CMK (cell line): ENCODE measurements around the gene MRPS18A.

Source experiments
- DNase-seq: peaks from one replicate; pipeline ENCODE4 v3.0.0-alpha.2; 2010; ENCODE audit warnings: low read depth

The MRPS18A gene

GRCh38 chr6:43698584-43699349 is 11.2 kb upstream of the MRPS18A start:
- no peak for DNase-seq

- DNase-seq: no peak
These were observed 9.8 kb upstream of the MRPS18A start for GRCh38 chr6:43697421-43697820.

- no peak for DNase-seq
These were observed 8.3 kb upstream of the MRPS18A start for GRCh38 chr6:43695967-43696291.

- DNase-seq: no peak
These were observed 7.8 kb upstream of the MRPS18A start for GRCh38 chr6:43695215-43695966.

GRCh38 chr6:43689421-43689820 is 1.8 kb upstream of the MRPS18A start:
- no peak for DNase-seq

GRCh38 chr6:43687079-43687436 is 533 bp downstream of the MRPS18A start:
- DNase-seq: no peak

- DNase-seq: no peak
These were observed 3.7 kb downstream of the MRPS18A start for GRCh38 chr6:43683708-43684455.

- no peak for DNase-seq
These were observed 4.7 kb downstream of the MRPS18A start for GRCh38 chr6:43682724-43683429.

GRCh38 chr6:43681303-43681702 is 6.3 kb downstream of the MRPS18A start:
- no peak for DNase-seq

- no peak for DNase-seq
These were observed 7.0 kb downstream of the MRPS18A start for GRCh38 chr6:43680308-43681200.

- DNase-seq: no peak
These were observed 8.5 kb downstream of the MRPS18A start for GRCh38 chr6:43679057-43679456.

- DNase-seq: no peak
These were observed 9.2 kb downstream of the MRPS18A start for GRCh38 chr6:43678341-43678740.

GRCh38 chr6:43677759-43678158 is 9.8 kb downstream of the MRPS18A start:
- DNase-seq: no peak

- no peak for DNase-seq
These were observed 10.5 kb downstream of the MRPS18A start for GRCh38 chr6:43676962-43677606.

GRCh38 chr6:43674921-43675320 is 12.7 kb downstream of the MRPS18A start:
- DNase-seq: no peak

GRCh38 chr6:43674291-43674690 is 13.3 kb downstream of the MRPS18A start:
- DNase-seq: no peak

GRCh38 chr6:43673444-43674084 is 14.0 kb downstream of the MRPS18A start:
- DNase-seq: no peak

GRCh38 chr6:43671801-43672690 is 15.5 kb downstream of the MRPS18A start:
- DNase-seq: no peak
